Stimulated activated naive CD4-positive, alpha-beta T cell (primary cell): Measurements from ENCODE around the gene RGS1.

Experiments
- DNase-seq, 6 experiments: peaks; one replicate each; lab custom pipeline; 2025; lab: John Stamatoyannopoulos, UW

RGS1 gene

GRCh38 chr1:192620071-192620635 lies 44.6 kb downstream of the RGS1 start:
- no peak for DNase-seq

GRCh38 chr1:192626366-192627179 lies 51.0 kb downstream of the RGS1 start:
- no peak for DNase-seq

GRCh38 chr1:192627901-192628300 lies 52.3 kb downstream of the RGS1 start:
- no peak for DNase-seq

- no peak for DNase-seq
Measured at GRCh38 chr1:192628396-192629057, 53.0 kb downstream of the RGS1 start.

GRCh38 chr1:192629612-192630011 lies 54.0 kb downstream of the RGS1 start:
- DNase-seq, result no peak
